Transverse colon (tissue), 3 donors: Measurements from ENCODE around the gene FCRL6.

Experiments used
- CTCF ChIP-seq, 5 experiments: fragments of 200-600 bp in 3 of 5; fragments of 450-650 bp in 2 of 5; sonication (generic) in 3 of 5; IDR thresholded peaks; 1 replicate in 2 of 5; 2 replicates in 3 of 5; pipeline ENCODE4 v1.5.1; 2016 to 2017; ENCODE audit warnings: antibody characterized with exemption in 5 of 5, inconsistent platforms in 3 of 5, mild to moderate bottlenecking in 2 of 5, moderate library complexity in 1 of 5
- POLR2A ChIP-seq: fragments of 450-650 bp; IDR thresholded peaks from one replicate; pipeline ENCODE4 v1.6.1; 2016; ENCODE audit warnings: antibody characterized with exemption, mild to moderate bottlenecking, moderate library complexity

- TF ChIP-seq POLR2A (no peak), CTCF (IDR thresholded peaks at IDR 0.05) (no peak)
Measured at GRCh38 chr1:159786465-159786864, 15.7 kb upstream of the FCRL6 start.
